ENCODE results near the gene SLC6A11. TPM values are rescaled to one million over a fixed set of nuclear protein-coding genes. Genes with fewer than 3 reads are reported as not detected.

Gene SLC6A11
- total and polyA plus RNA-seq, 2 of the 13 experiments (the other 11 are each of a cell fraction or from before 2014, with no cell fraction given), result 17.9 to 34.5 TPM

DNA sequence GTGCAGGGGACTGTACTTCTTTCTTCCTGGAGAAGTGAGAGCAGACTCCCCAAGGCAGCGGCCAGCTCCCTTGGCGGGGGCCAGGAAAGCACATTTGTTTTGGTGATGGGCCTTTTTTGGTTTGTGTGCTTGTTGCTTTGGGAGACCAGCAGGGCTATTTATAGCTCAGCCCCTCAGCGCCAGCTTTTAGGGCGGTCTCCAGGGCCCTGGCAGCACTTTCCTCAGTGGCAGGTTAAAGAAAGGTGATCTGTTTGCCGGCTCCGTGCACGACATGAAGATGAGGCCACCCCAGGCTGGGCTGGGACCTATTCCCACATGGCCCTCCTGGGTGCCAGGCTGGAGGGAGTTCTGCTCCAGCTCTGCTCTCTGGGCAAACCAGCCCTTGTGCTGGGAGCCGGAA is 21.8 kb downstream of the SLC6A11 start:
- Histone ChIP-seq H3K4me2 (ENCODE audit: low read depth, low read length) (no peak overlapping the region), H3K36me3 (replicated peaks in 1 of 2; ENCODE audit: control insufficient read depth in 1 of 2, insufficient read depth in 2 of 2, low read length in 2 of 2) (peaks cover 0 to 4% of the 10 kb centered on the region in 2 experiments; a peak in 1 of 5 replicates), H3K4me3 (replicated peaks in 1 of 3; ENCODE audit: insufficient read depth in 1 of 3, low read depth in 2 of 3, low read length in 3 of 3) (no peak overlapping the region), H3K9ac (ENCODE audit: insufficient read depth, low read depth, low read length) (no peak overlapping the region), H3K27ac (ENCODE audit: extremely low read length, insufficient read depth, low read length) (no peak overlapping the region), H2AFZ (ENCODE audit: low read length) (no peak overlapping the region), H3K9me3 (ENCODE audit: low read length) (no peaks in the 10 kb centered on the region), H4K20me1 (ENCODE audit: insufficient read depth, low read length) (no peaks in the 10 kb centered on the region), H3K27me3 (ENCODE audit: control insufficient read depth in 1 of 2, insufficient read depth in 2 of 2, low read length in 2 of 2) (0 out of 5 replicates have a peak, but pooled peaks cover 0 to 1% of the 10 kb centered on the region in 2 experiments), H3K79me2 (ENCODE audit: insufficient read depth, low read length) (no peaks in the 10 kb centered on the region), H3K4me1 (ENCODE audit: insufficient read depth, low read length) (no peaks in the 10 kb centered on the region)
- in situ Hi-C loops (cut with HindIII; ENCODE audit: extremely low pct_ligation_motif_present, low pct_unique_long_range_greater_than_20kb) (no loop called here), intact Hi-C loops (cut with micrococcal nuclease; ENCODE audit: unreplicated experiment) (no loop called here)
- TF ChIP-seq, protein P1, sequence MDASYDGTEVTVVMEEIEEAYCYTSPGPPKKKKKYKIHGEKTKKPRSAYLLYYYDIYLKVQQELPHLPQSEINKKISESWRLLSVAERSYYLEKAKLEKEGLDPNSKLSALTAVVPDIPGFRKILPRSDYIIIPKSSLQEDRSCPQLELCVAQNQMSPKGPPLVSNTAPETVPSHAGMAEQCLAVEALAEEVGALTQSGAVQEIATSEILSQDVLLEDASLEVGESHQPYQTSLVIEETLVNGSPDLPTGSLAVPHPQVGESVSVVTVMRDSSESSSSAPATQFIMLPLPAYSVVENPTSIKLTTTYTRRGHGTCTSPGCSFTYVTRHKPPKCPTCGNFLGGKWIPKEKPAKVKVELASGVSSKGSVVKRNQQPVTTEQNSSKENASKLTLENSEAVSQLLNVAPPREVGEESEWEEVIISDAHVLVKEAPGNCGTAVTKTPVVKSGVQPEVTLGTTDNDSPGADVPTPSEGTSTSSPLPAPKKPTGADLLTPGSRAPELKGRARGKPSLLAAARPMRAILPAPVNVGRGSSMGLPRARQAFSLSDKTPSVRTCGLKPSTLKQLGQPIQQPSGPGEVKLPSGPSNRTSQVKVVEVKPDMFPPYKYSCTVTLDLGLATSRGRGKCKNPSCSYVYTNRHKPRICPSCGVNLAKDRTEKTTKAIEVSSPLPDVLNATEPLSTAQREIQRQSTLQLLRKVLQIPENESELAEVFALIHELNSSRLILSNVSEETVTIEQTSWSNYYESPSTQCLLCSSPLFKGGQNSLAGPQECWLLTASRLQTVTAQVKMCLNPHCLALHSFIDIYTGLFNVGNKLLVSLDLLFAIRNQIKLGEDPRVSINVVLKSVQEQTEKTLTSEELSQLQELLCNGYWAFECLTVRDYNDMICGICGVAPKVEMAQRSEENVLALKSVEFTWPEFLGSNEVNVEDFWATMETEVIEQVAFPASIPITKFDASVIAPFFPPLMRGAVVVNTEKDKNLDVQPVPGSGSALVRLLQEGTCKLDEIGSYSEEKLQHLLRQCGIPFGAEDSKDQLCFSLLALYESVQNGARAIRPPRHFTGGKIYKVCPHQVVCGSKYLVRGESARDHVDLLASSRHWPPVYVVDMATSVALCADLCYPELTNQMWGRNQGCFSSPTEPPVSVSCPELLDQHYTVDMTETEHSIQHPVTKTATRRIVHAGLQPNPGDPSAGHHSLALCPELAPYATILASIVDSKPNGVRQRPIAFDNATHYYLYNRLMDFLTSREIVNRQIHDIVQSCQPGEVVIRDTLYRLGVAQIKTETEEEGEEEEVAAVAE (CRISPR knock-in tag; IDR thresholded peaks at IDR 0.05; ENCODE audit: borderline replicate concordance), result no peak
- TF ChIP-seq U2AF2 (IDR thresholded peaks at IDR 0.05; ENCODE audit: low read depth, low read length) (no peak), PAF1 (CRISPR knock-in tag; IDR thresholded peaks at IDR 0.05) (no peak)
- WGBS (ENCODE audit: low lambda C conversion rate), result 57% methylated on average over 5 of the region's 8 CpGs
- CTCF ChIA-PET (ENCODE audit: low intra/inter-chr PET ratio, low total read pairs), result no interaction called here
- BruUV-seq (replicated peaks), result no TSS peak
- FAIRE-seq (no peak), ATAC-seq (0 out of 3 replicates have a peak, but pooled peaks have one; percentile 10), DNase-seq (ENCODE audit: low spot score) (no peak)
- POLR2A ChIA-PET, result no interaction called here

DNA sequence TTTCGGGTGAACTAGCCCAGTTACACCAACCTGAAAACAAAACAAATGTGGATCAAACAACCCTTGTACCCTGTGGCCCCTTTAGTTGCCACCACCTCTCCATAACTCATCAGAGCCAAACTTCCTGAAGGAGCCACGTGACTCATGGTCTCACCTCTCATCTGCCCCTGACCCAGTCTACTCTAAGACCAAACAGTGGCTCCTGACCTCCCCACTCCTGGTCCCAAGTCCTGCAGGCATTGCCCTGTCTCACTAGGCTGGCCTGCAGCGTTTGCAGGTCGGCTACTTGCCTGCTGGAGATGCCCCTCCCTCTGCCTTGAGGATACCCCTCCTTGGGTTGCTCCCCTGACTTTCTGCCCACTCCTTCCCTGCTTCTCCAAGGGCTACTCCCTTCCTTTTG is 23.1 kb downstream of the SLC6A11 start:
- DNase-seq (ENCODE audit: low spot score) (no peak), FAIRE-seq (no peak), ATAC-seq (no peak)
- CTCF ChIA-PET (ENCODE audit: low intra/inter-chr PET ratio, low total read pairs), result no interaction called here
- Histone ChIP-seq H3K36me3 (replicated peaks in 1 of 2; ENCODE audit: control insufficient read depth in 1 of 2, insufficient read depth in 2 of 2, low read length in 2 of 2) (peaks cover 0 to 4% of the 10 kb centered on the region in 2 experiments; a peak in 1 of 5 replicates), H3K4me1 (ENCODE audit: insufficient read depth, low read length) (no peaks in the 10 kb centered on the region), H3K27ac (ENCODE audit: extremely low read length, insufficient read depth, low read length) (no peak overlapping the region), H4K20me1 (ENCODE audit: insufficient read depth, low read length) (no peaks in the 10 kb centered on the region), H3K27me3 (ENCODE audit: control insufficient read depth in 1 of 2, insufficient read depth in 2 of 2, low read length in 2 of 2) (0 out of 5 replicates have a peak, but pooled peaks cover 0 to 1% of the 10 kb centered on the region in 2 experiments), H3K4me3 (replicated peaks in 1 of 3; ENCODE audit: insufficient read depth in 1 of 3, low read depth in 2 of 3, low read length in 3 of 3) (no peak overlapping the region), H3K9me3 (ENCODE audit: low read length) (no peaks in the 10 kb centered on the region), H3K4me2 (ENCODE audit: low read depth, low read length) (no peak overlapping the region), H2AFZ (ENCODE audit: low read length) (no peak overlapping the region), H3K79me2 (ENCODE audit: insufficient read depth, low read length) (no peaks in the 10 kb centered on the region), H3K9ac (ENCODE audit: insufficient read depth, low read depth, low read length) (no peak overlapping the region)
- POLR2A ChIA-PET, result no interaction called here
- in situ Hi-C loops (cut with HindIII; ENCODE audit: extremely low pct_ligation_motif_present, low pct_unique_long_range_greater_than_20kb), result no loop called here
- no peak for TF ChIP-seq ZNF343 (CRISPR knock-in tag; IDR thresholded peaks at IDR 0.05)
- TF ChIP-seq ZNF577 (CRISPR knock-in tag; IDR thresholded peaks at IDR 0.05; ENCODE audit: borderline replicate concordance, low read depth), result no peak
- TF ChIP-seq, protein P2, sequence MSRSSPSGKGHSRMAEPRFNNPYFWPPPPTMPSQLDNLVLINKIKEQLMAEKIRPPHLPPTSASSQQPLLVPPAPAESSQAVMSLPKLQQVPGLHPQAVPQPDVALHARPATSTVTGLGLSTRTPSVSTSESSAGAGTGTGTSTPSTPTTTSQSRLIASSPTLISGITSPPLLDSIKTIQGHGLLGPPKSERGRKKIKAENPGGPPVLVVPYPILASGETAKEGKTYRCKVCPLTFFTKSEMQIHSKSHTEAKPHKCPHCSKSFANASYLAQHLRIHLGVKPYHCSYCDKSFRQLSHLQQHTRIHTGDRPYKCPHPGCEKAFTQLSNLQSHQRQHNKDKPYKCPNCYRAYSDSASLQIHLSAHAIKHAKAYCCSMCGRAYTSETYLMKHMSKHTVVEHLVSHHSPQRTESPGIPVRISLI (CRISPR knock-in tag; IDR thresholded peaks at IDR 0.05; ENCODE audit: borderline replicate concordance), result no peak
- no peak for TF ChIP-seq TEAD2 (CRISPR knock-in tag; IDR thresholded peaks at IDR 0.05)
- WGBS (ENCODE audit: low lambda C conversion rate), result 54% methylated on average over 4 of the region's 4 CpGs
- no TSS peak for BruUV-seq (replicated peaks)
- intact Hi-C loops (cut with micrococcal nuclease; ENCODE audit: unreplicated experiment), result no loop called here

All from HepG2 (cell line).